ENCODE measurements around the gene DAPL1.

DAPL1 gene

DNA sequence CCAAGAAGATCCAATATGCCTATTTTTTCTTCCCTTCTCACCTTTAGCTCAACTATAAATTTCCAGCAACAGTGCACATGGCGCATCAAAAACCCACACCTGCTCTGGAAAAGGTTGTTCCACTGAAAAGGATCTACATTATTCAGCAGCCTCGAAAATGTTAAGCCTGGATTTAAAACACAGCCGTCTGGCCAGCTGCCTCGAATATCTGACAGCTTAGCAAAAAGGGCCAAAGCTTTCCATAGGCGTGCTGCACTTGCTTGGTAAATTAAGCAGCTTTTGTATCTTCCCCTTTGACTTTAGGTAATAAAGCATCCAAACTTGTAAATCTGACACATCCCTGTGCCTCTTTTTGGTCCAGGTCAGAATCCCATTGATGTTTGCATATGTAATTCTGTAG is 20.5 kb downstream of the DAPL1 start:
- H3K4me3 ChIP-seq (ENCODE audit: low read length), result no peak overlapping the region
- TF ChIP-seq, protein P1, sequence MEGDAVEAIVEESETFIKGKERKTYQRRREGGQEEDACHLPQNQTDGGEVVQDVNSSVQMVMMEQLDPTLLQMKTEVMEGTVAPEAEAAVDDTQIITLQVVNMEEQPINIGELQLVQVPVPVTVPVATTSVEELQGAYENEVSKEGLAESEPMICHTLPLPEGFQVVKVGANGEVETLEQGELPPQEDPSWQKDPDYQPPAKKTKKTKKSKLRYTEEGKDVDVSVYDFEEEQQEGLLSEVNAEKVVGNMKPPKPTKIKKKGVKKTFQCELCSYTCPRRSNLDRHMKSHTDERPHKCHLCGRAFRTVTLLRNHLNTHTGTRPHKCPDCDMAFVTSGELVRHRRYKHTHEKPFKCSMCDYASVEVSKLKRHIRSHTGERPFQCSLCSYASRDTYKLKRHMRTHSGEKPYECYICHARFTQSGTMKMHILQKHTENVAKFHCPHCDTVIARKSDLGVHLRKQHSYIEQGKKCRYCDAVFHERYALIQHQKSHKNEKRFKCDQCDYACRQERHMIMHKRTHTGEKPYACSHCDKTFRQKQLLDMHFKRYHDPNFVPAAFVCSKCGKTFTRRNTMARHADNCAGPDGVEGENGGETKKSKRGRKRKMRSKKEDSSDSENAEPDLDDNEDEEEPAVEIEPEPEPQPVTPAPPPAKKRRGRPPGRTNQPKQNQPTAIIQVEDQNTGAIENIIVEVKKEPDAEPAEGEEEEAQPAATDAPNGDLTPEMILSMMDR (IDR thresholded peaks at IDR 0.05; ENCODE audit: insufficient read depth, low read depth, low read length, missing control alignments), result no peak
- DNase-seq (ENCODE audit: low read depth), result no peak

DNA sequence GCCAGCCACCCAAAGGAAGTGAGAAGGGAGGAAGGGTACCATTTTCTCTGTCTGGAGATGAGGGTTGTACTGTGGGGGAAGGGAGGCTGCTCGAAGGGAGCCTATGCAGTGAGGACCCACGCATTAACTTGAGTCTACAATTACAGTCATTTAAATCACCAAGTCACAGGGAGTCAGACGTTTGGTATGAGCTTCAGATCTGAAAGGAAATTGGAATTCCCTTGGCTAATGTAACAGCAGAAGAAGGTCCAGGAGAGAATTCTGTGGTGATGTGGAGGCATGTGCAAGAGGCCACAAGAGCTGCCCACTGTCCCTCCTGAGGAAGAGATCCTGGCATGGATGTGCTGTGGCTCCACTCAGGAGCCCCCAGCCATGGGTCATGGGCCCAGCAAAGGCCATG is 22.5 kb downstream of the DAPL1 start:
- DNase-seq (ENCODE audit: low read depth), result no peak
- no peak overlapping the region for H3K4me3 ChIP-seq (ENCODE audit: low read length)
- TF ChIP-seq, protein P1 (IDR thresholded peaks at IDR 0.05; ENCODE audit: insufficient read depth, low read depth, low read length, missing control alignments), result no peak

DNA sequence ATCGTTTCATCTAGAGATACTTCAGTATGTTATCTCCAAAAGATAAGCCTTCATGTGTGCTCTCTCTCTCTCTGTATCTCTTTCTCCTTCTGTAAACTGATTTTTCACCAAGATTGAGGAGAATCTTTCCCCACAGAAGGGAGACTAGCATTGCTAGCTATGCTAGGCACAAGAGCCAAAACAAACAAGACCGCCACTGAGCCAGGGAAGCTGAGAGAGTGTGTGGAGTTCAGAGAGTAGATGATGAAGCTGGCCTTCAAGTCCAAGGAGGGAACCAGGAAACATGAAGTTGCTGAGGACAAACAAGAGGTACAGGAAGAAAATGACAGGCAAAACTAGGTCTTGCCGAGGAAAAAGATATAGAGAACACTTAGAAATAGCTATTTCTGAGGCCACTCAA is 23.4 kb downstream of the DAPL1 start:
- no peak overlapping the region for H3K4me3 ChIP-seq (ENCODE audit: low read length)
- TF ChIP-seq, protein P1 (IDR thresholded peaks at IDR 0.05; ENCODE audit: insufficient read depth, low read depth, low read length, missing control alignments), result no peak
- DNase-seq (ENCODE audit: low read depth), result no peak

DNA sequence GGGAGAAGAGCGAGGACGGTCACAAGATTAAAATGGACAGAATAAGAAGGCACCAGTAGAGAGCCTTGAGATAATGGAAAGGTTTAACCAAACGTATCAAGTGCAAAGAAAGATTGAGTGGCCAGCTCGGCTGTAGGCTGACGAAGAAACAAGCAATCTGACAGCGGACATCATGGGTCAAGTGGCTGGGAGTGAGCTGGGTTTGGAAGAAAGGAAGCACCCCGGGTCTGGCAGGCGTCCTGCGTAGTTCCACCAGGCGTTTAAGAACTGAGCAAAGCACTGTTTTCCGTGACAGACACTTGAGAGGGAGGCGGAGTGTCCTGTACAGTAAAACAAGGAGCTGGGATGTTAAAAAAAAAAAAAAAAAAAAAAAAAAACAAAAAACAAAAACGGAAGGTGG is 27.1 kb downstream of the DAPL1 start:
- DNase-seq (ENCODE audit: low read depth), result no peak
- no peak overlapping the region for H3K4me3 ChIP-seq (ENCODE audit: low read length)
- TF ChIP-seq, protein P1 (IDR thresholded peaks at IDR 0.05; ENCODE audit: insufficient read depth, low read depth, low read length, missing control alignments), result no peak

DNA sequence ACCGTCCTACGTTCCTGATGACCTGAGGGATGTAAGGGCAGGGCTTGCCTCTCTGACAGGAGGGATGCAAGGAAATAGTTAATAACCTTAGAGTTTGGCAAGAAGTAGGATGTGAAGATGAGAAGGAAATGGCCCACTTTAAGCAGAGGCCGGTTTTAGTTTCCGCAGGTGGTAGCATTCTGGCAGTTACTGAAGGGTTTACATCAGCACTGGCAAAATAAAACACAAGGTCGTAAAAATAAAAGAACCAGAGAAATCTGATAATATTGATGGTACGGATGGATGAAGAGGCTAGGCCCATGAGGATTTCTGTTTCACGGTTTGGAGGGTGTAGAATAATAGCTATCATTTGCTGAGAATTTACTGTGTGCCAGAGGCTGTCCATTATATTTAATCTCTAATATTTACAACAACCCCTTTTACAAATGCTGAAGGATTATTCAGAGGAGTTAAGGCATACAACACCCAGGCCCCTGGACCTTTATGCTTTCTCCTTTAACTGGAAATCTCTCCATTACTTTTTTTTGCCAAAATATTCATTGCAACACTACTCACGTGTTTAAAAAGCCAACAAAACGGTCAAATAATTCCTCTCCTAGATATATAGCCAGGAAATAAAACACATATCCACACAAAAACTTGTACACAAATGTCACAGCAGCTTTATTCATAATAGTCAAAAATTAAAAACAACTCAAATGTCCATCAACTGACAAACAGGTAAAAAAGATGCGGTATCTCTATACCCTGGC is 28.5 kb downstream of the DAPL1 start:
- TF ChIP-seq, protein P1 (IDR thresholded peaks at IDR 0.05; ENCODE audit: insufficient read depth, low read depth, low read length, missing control alignments), result no peak
- DNase-seq (ENCODE audit: low read depth), result no peak
- no peak overlapping the region for H3K4me3 ChIP-seq (ENCODE audit: low read length)

DNA sequence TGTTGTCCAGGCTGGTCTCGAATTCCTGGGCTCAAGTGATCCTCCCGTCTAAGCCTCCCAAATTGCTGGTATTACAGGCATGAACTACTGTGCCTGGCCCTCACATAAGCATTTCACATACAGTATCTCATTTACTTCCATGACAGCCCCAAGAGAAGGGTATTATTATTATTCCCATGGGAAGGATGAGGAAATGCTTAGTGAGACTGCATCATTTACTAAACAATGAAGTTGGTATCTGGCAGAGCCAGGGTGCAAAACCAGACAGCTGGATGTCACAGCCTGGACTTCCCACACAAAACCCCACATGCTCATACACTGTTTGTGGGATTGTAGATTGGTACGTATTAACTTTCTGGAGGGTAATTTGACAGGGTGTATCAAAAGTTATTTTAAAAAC is 29.9 kb downstream of the DAPL1 start:
- TF ChIP-seq, protein P1 (IDR thresholded peaks at IDR 0.05; ENCODE audit: insufficient read depth, low read depth, low read length, missing control alignments), result no peak
- DNase-seq (ENCODE audit: low read depth), result no peak

DNA sequence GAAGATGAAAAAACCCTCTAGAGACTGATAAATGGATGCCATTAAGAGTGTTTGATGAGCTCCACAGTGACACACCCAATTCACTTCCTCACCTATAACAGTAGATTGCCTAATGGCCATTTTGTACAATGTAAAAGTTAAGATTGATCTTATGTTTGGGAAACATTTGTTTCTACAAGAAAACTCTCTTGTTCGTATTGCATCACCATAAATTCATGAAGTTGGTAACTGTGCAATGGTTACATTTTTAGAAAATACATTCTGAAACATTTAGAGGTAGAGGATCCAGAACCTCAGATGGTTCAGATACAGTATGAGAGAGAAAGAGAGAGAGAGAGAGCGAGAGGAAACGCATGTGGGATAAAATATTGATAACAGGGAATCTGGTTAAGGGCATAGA is 31.8 kb downstream of the DAPL1 start:
- no peak for DNase-seq (ENCODE audit: low read depth)
- TF ChIP-seq, protein P1 (IDR thresholded peaks at IDR 0.05; ENCODE audit: insufficient read depth, low read depth, low read length, missing control alignments), result no peak
- H3K4me3 ChIP-seq (ENCODE audit: low read length), result no peak overlapping the region

More for the DNA sequence above, 29.9 kb downstream of the DAPL1 start:
- no peak overlapping the region for H3K4me3 ChIP-seq (ENCODE audit: low read length)

Data from epithelial cell of esophagus (primary cell).